SK-N-SH (cell line): ENCODE data around the gene DUXB.

ENCODE experiments used
- FOXM1 ChIP-seq: IDR thresholded peaks from 2 replicates; pipeline ENCODE4 v1.4.0; 2012; ENCODE audit warnings: low read depth, mild to moderate bottlenecking
- GATA2 ChIP-seq: sonication (generic); formaldehyde crosslinking; IDR thresholded peaks from 2 replicates; pipeline ENCODE4 v1.5.0; 2020; ENCODE audit warnings: mild to moderate bottlenecking, missing genetic modification reagents
- MEF2A ChIP-seq: IDR thresholded peaks from 2 replicates; pipeline ENCODE4 v1.4.0; 2012; ENCODE audit warnings: low read depth, borderline replicate concordance
- NFIC ChIP-seq: IDR thresholded peaks from 2 replicates; pipeline ENCODE4 v1.4.0; 2012; ENCODE audit warnings: borderline replicate concordance
- POLR2AphosphoS5 ChIP-seq: IDR thresholded peaks from 2 replicates; pipeline ENCODE4 v1.6.1; 2012; ENCODE audit warnings: low read depth, low read length
- RFX5 ChIP-seq: IDR thresholded peaks from 2 replicates; pipeline ENCODE4 v1.6.1; 2012; ENCODE audit warnings: mild to moderate bottlenecking, improper control_type of control experiment, low read length
- RXRA ChIP-seq: IDR thresholded peaks from 2 replicates; pipeline ENCODE4 v1.4.0; 2012; ENCODE audit warnings: low read depth, mild to moderate bottlenecking, borderline replicate concordance
- SIN3A ChIP-seq: IDR thresholded peaks from 2 replicates; pipeline ENCODE4 v1.6.1; 2012; ENCODE audit warnings: low read depth, mild to moderate bottlenecking, low read length, moderate library complexity, borderline replicate concordance
- TEAD4 ChIP-seq: IDR thresholded peaks from 2 replicates; pipeline ENCODE4 v1.4.0; 2012; ENCODE audit warnings: mild to moderate bottlenecking, borderline replicate concordance; ENCODE audit not compliant: insufficient read depth
- TF ChIP-seq, protein P1 (sequence below): IDR thresholded peaks from 2 replicates; pipeline ENCODE4 v1.4.0; 2012; ENCODE audit warnings: low read depth, borderline replicate concordance
- TF ChIP-seq, protein P2 (sequence below): fragments of 200-600 bp; sonication (generic); IDR thresholded peaks from 2 replicates; pipeline ENCODE4 v1.6.1; 2017; ENCODE audit warnings: antibody characterized with exemption, mild to moderate bottlenecking, moderate library complexity
- TF ChIP-seq, protein P3 (sequence below): IDR thresholded peaks from 2 replicates; pipeline ENCODE4 v1.6.1; 2012; ENCODE audit warnings: mild to moderate bottlenecking, low read depth, low read length, moderate library complexity
- TF ChIP-seq, protein P4 (sequence below): fragments of 150-350 bp; IDR thresholded peaks from 2 replicates; pipeline ENCODE4 v1.6.1; 2017; ENCODE audit warnings: antibody characterized with exemption, low read length, low read depth, borderline replicate concordance
- TF ChIP-seq, protein P5 (sequence below): IDR thresholded peaks from 2 replicates; pipeline ENCODE4 v1.4.0; 2012; ENCODE audit warnings: low read depth

DNA sequence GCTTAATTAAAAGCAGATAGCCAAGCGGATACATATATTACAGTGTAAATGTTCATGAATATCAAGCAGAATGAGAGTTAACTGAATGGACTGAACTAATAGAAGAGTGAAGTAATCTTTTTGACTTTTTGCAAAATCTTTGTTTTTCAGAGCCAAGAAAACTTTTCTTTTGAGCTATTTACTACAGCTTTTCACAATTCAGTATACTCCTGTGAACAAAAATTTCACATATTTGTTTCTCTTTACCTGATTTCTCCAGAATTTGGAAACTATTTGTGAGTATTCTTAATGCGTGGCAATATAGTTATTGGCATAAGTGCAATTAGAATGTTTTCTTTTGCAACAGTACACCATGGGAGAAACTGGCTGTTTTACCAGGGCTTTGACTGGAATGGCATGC is 9.1 kb upstream of the DUXB start:
- TF ChIP-seq, protein P1, sequence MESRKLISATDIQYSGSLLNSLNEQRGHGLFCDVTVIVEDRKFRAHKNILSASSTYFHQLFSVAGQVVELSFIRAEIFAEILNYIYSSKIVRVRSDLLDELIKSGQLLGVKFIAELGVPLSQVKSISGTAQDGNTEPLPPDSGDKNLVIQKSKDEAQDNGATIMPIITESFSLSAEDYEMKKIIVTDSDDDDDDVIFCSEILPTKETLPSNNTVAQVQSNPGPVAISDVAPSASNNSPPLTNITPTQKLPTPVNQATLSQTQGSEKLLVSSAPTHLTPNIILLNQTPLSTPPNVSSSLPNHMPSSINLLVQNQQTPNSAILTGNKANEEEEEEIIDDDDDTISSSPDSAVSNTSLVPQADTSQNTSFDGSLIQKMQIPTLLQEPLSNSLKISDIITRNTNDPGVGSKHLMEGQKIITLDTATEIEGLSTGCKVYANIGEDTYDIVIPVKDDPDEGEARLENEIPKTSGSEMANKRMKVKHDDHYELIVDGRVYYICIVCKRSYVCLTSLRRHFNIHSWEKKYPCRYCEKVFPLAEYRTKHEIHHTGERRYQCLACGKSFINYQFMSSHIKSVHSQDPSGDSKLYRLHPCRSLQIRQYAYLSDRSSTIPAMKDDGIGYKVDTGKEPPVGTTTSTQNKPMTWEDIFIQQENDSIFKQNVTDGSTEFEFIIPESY, result no peak
- TF ChIP-seq GATA2 (CRISPR knock-in tag), result no peak
- TF ChIP-seq, protein P2, sequence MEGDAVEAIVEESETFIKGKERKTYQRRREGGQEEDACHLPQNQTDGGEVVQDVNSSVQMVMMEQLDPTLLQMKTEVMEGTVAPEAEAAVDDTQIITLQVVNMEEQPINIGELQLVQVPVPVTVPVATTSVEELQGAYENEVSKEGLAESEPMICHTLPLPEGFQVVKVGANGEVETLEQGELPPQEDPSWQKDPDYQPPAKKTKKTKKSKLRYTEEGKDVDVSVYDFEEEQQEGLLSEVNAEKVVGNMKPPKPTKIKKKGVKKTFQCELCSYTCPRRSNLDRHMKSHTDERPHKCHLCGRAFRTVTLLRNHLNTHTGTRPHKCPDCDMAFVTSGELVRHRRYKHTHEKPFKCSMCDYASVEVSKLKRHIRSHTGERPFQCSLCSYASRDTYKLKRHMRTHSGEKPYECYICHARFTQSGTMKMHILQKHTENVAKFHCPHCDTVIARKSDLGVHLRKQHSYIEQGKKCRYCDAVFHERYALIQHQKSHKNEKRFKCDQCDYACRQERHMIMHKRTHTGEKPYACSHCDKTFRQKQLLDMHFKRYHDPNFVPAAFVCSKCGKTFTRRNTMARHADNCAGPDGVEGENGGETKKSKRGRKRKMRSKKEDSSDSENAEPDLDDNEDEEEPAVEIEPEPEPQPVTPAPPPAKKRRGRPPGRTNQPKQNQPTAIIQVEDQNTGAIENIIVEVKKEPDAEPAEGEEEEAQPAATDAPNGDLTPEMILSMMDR, result no peak
- TF ChIP-seq RXRA, result no peak
- TF ChIP-seq, protein P3, sequence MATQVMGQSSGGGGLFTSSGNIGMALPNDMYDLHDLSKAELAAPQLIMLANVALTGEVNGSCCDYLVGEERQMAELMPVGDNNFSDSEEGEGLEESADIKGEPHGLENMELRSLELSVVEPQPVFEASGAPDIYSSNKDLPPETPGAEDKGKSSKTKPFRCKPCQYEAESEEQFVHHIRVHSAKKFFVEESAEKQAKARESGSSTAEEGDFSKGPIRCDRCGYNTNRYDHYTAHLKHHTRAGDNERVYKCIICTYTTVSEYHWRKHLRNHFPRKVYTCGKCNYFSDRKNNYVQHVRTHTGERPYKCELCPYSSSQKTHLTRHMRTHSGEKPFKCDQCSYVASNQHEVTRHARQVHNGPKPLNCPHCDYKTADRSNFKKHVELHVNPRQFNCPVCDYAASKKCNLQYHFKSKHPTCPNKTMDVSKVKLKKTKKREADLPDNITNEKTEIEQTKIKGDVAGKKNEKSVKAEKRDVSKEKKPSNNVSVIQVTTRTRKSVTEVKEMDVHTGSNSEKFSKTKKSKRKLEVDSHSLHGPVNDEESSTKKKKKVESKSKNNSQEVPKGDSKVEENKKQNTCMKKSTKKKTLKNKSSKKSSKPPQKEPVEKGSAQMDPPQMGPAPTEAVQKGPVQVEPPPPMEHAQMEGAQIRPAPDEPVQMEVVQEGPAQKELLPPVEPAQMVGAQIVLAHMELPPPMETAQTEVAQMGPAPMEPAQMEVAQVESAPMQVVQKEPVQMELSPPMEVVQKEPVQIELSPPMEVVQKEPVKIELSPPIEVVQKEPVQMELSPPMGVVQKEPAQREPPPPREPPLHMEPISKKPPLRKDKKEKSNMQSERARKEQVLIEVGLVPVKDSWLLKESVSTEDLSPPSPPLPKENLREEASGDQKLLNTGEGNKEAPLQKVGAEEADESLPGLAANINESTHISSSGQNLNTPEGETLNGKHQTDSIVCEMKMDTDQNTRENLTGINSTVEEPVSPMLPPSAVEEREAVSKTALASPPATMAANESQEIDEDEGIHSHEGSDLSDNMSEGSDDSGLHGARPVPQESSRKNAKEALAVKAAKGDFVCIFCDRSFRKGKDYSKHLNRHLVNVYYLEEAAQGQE, result no peak
- TF ChIP-seq, protein P4, sequence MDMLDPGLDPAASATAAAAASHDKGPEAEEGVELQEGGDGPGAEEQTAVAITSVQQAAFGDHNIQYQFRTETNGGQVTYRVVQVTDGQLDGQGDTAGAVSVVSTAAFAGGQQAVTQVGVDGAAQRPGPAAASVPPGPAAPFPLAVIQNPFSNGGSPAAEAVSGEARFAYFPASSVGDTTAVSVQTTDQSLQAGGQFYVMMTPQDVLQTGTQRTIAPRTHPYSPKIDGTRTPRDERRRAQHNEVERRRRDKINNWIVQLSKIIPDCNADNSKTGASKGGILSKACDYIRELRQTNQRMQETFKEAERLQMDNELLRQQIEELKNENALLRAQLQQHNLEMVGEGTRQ, result no peak
- TF ChIP-seq, protein P5, sequence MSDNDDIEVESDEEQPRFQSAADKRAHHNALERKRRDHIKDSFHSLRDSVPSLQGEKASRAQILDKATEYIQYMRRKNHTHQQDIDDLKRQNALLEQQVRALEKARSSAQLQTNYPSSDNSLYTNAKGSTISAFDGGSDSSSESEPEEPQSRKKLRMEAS, result no peak
- no peak for TF ChIP-seq POLR2AphosphoS5
- TF ChIP-seq TEAD4, result no peak
- no peak for TF ChIP-seq RFX5
- no peak for TF ChIP-seq FOXM1
- TF ChIP-seq SIN3A, result no peak
- TF ChIP-seq NFIC, result no peak
- no peak for TF ChIP-seq MEF2A
